Mesodermal cell (in vitro differentiated cells): ENCODE measurements around the gene ANTXR2.
"Not testable (repeated sequence)": the region's sequence is repeated elsewhere in the genome, so short reads cannot be mapped to it uniquely, and the experiment has no call there.

Experiments
- H3K27ac ChIP-seq: 2 replicates; pipeline ENCODE4 v1.7.0; 2013; ENCODE audit warnings: mild to moderate bottlenecking, low read depth, low read length, moderate library complexity; ENCODE audit not compliant: severe bottlenecking
- H3K36me3 ChIP-seq: 2 replicates; pipeline ENCODE4 v1.7.1; 2013; ENCODE audit warnings: mild to moderate bottlenecking, low read length, moderate library complexity; ENCODE audit not compliant: control insufficient read depth, insufficient read depth
- H3K4me1 ChIP-seq: one replicate; pipeline ENCODE4 v1.7.1; 2013; ENCODE audit warnings: mild to moderate bottlenecking, low read length; ENCODE audit not compliant: insufficient read depth, control insufficient read depth, poor library complexity, severe bottlenecking
- H3K4me3 ChIP-seq: 2 replicates; pipeline ENCODE4 v1.7.0; 2013; ENCODE audit warnings: low read length, control low read depth, mild to moderate bottlenecking; ENCODE audit not compliant: insufficient read depth, poor library complexity, severe bottlenecking; ENCODE audit errors: extremely low read depth
- H3K9me3 ChIP-seq: 2 replicates; pipeline ENCODE4 v1.7.1; 2013; ENCODE audit warnings: mild to moderate bottlenecking, low read length, moderate library complexity; ENCODE audit not compliant: control insufficient read depth
- WGBS, 2 experiments: methylation state at CpG; one replicate each; pipeline ENCODE4 v1.1.5; 2013; ENCODE audit warnings: missing lambda C conversion rate in 2 of 2; ENCODE audit not compliant: insufficient coverage in 2 of 2; 5-methylcytosine and 5-hydroxymethylcytosine counted together

The ANTXR2 gene

DNA sequence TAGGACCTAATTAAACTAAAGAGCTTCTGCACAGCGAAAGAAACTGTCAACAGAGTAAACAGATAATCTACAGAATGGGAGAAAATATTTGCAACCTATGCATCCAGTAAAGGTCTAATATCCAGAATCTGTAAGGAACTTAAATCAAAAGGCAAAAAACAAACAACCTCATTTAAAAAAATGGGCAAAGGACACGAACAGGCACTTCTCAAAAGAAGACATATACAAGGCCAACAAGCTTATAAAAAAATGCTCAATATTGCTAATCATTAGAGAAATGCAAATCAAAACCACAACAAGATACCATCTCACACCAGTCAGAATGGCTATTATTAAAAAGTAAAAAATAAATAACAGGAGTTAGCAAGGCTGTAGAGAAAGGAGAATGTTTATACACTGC, 81.9 kb downstream of the ANTXR2 start:
- 80% methylated on average over 1 of the region's 2 CpGs; no CpG with 5 or more reads in 1 of the 2 experiments for WGBS, 2 experiments
- H3K27ac ChIP-seq, H3K4me1 ChIP-seq, H3K9me3 ChIP-seq, H3K4me3 ChIP-seq: not testable (repeated sequence)
- peaks cover 19% of the 10 kb centered on the region for H3K36me3 ChIP-seq

GRCh38 chr4:79987401-79987800, 85.6 kb downstream of the ANTXR2 start:
- H3K36me3 ChIP-seq, result peaks cover 22% of the 10 kb centered on the region
- no peaks in the 10 kb centered on the region for H3K4me1 ChIP-seq
- no peak overlapping the region for H3K27ac ChIP-seq
- no CpG with 5 or more reads among the region's 1 CpG for WGBS, 2 experiments
- no peak overlapping the region for H3K4me3 ChIP-seq
- peaks cover 5% of the 10 kb centered on the region for H3K9me3 ChIP-seq

DNA sequence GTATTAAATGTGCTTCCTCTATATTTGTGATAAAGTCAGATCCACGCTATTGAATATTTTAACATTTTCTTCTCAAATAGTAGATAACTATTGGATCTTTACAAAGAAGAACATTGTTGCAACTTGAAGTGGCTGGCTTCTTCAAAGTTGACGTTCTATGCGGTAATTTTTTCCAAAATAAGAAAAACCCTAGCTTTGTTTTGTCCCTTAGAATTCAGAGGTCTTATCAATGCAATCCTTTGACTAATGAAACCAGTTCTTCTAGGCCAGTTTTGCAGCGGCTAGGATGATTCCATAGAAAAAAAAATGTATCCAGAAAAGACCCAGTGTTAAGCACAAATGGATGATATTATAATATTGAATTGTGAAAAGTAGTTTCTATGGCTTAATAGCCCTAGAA, 89.6 kb downstream of the ANTXR2 start:
- Histone ChIP-seq H3K27ac (no peak overlapping the region), H3K36me3 (peaks cover 29% of the 10 kb centered on the region), H3K4me3 (no peak overlapping the region), H3K4me1 (no peaks in the 10 kb centered on the region), H3K9me3 (no peaks in the 10 kb centered on the region)
- WGBS, 2 experiments, result 89 to 100% methylated on average over 2 to 3 of the region's 4 CpGs

DNA sequence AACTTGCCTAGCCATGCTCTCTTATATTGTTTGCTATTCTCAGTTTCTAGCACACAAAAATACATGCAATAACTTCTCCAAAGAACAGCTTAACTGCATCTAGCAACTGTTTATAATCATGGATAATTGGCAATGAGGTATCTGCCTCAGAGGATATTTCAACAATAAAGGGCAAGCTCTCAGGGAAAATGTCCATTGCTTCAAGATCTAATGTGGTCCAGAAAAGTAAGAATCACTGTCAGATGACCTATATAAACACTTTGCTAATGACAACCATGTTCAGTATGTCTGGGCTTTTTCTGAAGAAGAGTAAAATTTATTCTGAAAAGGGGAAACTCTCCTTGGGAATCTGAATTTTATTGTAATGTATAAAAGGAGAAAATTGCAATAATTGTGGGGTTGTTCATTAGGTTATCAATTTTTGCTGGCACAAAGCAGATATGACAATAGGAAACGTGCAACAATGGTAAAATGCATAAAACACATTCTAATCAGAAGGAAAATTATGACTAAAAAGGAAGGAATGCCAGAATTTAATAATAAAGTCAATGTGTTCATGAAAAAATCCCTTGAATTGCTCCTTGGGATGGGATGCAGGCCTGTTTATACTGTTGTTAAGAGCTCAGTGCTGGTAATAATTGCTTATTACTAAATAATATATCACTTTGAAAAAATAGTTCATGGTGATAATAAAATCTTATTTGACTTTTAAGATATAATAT, 90.3 kb downstream of the ANTXR2 start:
- WGBS, 2 experiments, result no CpG with 5 or more reads among the region's 1 CpG
- Histone ChIP-seq H3K4me1 (no peaks in the 10 kb centered on the region), H3K36me3 (peaks cover 35% of the 10 kb centered on the region), H3K9me3 (no peaks in the 10 kb centered on the region), H3K27ac (no peak overlapping the region), H3K4me3 (no peak overlapping the region)

DNA sequence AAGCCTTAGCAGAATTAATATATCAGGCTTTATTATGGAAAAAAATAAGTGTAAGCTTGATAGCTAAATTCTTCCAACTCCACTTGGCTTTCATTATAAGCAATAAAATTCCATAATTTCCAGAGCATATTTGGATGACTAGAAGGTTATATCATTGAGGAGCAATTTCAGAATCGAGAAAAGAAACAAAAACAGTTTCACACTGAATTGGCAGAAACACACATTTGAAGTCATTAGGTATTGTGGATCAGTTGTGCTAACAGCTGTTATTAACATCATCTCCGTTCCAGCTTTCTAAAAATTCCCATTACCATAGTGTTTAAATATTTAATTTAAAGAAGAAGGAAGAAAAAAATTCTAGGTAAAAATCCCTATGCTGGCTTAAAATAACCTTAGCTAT, 92.6 kb downstream of the ANTXR2 start:
- no peaks in the 10 kb centered on the region for H3K9me3 ChIP-seq
- no peaks in the 10 kb centered on the region for H3K4me1 ChIP-seq
- 100% methylated on average over 1 of the region's 2 CpGs; no CpG with 5 or more reads in 1 of the 2 experiments for WGBS, 2 experiments
- H3K4me3 ChIP-seq, result no peak overlapping the region
- H3K36me3 ChIP-seq, result peaks cover 58% of the 10 kb centered on the region
- no peak overlapping the region for H3K27ac ChIP-seq

DNA sequence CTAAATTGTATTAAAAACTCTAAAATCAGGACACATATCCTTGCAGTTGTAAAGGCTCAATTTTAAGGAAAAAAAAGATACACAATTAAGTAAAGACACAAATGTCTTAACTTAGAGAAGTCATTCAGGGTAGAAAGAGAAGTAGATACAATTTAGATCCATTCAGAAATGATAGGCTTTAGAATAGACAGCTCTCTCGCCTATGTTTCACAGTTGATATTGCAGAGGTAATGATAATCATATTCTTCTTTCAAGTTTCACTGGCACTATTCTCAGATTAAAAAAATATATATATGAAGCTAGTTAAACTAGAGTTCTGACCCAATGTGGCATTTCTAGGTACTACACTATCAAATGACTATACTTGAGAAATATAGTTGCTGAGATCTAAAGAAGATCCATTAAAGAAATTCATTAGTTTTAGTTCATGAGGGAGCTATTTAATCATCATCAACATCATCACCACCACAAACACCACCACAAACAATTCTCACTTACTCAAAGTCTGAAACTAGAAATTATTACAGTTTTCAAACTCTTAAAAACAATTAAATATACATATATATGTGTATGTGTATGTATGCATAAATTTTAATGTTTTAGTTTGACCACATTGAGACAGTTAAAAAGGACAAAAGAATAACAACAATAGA, 93.1 kb downstream of the ANTXR2 start:
- WGBS, 2 experiments, result no CpG with 5 or more reads among the region's 1 CpG
- H3K36me3 ChIP-seq, result peaks cover 62% of the 10 kb centered on the region
- H3K9me3 ChIP-seq, result no peaks in the 10 kb centered on the region
- no peak overlapping the region for H3K4me3 ChIP-seq
- no peaks in the 10 kb centered on the region for H3K4me1 ChIP-seq
- H3K27ac ChIP-seq, result no peak overlapping the region

GRCh38 chr4:79977131-79977840, 95.7 kb downstream of the ANTXR2 start:
- no peaks in the 10 kb centered on the region for H3K4me1 ChIP-seq
- H3K36me3 ChIP-seq, result peaks cover 58% of the 10 kb centered on the region
- H3K27ac ChIP-seq, result no peak overlapping the region
- H3K4me3 ChIP-seq, result no peak overlapping the region
- WGBS, 2 experiments, result no CpG with 5 or more reads among the region's 7 CpGs
- no peaks in the 10 kb centered on the region for H3K9me3 ChIP-seq

- WGBS, 2 experiments, result 97 to 98% methylated on average over 55 to 58 of the region's 60 CpGs
- H3K9me3 ChIP-seq, result no peaks in the 10 kb centered on the region
- peaks cover 23% of the 10 kb centered on the region for H3K36me3 ChIP-seq
- no peak overlapping the region for H3K27ac ChIP-seq
- no peaks in the 10 kb centered on the region for H3K4me1 ChIP-seq
- H3K4me3 ChIP-seq, result no peak overlapping the region
These were observed 108.4 kb downstream of the ANTXR2 start for GRCh38 chr4:79964400-79965211.

DNA sequence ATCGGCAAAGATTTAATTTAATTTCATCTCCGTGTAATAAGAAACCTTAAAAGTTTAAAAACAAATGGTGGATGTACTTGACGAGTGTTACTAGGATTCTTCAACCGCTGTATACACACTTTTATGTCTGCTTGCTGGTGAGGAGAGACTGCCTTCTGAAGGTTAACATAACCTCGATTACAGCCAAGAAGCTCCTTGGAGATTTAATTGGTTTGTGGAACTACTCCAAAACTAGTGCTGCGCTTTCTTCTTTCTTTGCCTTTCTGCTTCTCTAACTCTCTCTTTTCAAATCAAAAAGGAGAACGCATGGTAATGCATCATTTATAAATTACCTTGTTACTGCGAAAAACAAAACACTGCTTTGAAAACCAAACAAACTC, 109.0 kb downstream of the ANTXR2 start:
- H3K4me3 ChIP-seq, result no peak overlapping the region
- H3K9me3 ChIP-seq, result no peaks in the 10 kb centered on the region
- no peak overlapping the region for H3K27ac ChIP-seq
- H3K4me1 ChIP-seq, result no peaks in the 10 kb centered on the region
- H3K36me3 ChIP-seq, result peaks cover 23% of the 10 kb centered on the region
- 81 to 100% methylated on average over 3 to 6 of the region's 8 CpGs for WGBS, 2 experiments

GRCh38 chr4:79959652-79960051, 113.4 kb downstream of the ANTXR2 start:
- WGBS, 2 experiments, result 91 to 94% methylated on average over 5 of the region's 7 CpGs
- H3K9me3 ChIP-seq, result no peaks in the 10 kb centered on the region
- H3K36me3 ChIP-seq, result peaks cover 17% of the 10 kb centered on the region
- H3K4me1 ChIP-seq, result no peaks in the 10 kb centered on the region
- H3K27ac ChIP-seq, result no peak overlapping the region
- no peak overlapping the region for H3K4me3 ChIP-seq
